GM10266 (cell line): Measurements from ENCODE around the gene CCDC9B.
A peak's percentile ranks its signal among the peaks of the same experiment; 100 is the strongest.

Source experiments
- DNase-seq: peaks from one replicate; pipeline ENCODE4 v3.0.0; 2012; ENCODE audit errors: extremely low spot score
- TF ChIP-seq, protein P1 (sequence below): IDR thresholded peaks from 2 replicates; pipeline ENCODE4 v1.5.1; 2012; ENCODE audit warnings: mild to moderate bottlenecking, low read depth; ENCODE audit not compliant: control insufficient read depth, insufficient read depth; ENCODE audit errors: missing control alignments

Gene CCDC9B

DNA sequence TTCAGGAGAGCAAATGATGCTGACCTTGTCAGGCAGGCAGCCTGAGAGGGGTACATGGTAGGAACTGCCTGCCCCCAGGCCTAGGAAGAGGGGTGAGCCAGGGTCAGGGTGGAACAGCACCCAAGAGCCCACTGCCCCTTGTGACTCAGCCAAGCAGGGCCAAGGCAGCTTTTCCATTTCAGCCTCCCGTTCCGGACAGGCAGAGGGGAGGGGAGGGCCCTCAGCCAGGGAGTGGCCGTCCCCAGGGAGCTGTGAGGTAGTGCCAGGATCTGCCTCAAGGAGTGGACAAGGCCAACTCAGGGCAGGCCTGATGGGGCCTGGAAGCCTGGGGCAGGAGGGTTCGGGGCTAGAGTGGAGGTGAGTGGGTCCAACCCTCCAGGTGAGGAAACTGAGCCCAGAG is 52.8 kb downstream of the CCDC9B start:
- DNase-seq = peak; percentile 26
- TF ChIP-seq, protein P1, sequence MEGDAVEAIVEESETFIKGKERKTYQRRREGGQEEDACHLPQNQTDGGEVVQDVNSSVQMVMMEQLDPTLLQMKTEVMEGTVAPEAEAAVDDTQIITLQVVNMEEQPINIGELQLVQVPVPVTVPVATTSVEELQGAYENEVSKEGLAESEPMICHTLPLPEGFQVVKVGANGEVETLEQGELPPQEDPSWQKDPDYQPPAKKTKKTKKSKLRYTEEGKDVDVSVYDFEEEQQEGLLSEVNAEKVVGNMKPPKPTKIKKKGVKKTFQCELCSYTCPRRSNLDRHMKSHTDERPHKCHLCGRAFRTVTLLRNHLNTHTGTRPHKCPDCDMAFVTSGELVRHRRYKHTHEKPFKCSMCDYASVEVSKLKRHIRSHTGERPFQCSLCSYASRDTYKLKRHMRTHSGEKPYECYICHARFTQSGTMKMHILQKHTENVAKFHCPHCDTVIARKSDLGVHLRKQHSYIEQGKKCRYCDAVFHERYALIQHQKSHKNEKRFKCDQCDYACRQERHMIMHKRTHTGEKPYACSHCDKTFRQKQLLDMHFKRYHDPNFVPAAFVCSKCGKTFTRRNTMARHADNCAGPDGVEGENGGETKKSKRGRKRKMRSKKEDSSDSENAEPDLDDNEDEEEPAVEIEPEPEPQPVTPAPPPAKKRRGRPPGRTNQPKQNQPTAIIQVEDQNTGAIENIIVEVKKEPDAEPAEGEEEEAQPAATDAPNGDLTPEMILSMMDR = no peak

DNA sequence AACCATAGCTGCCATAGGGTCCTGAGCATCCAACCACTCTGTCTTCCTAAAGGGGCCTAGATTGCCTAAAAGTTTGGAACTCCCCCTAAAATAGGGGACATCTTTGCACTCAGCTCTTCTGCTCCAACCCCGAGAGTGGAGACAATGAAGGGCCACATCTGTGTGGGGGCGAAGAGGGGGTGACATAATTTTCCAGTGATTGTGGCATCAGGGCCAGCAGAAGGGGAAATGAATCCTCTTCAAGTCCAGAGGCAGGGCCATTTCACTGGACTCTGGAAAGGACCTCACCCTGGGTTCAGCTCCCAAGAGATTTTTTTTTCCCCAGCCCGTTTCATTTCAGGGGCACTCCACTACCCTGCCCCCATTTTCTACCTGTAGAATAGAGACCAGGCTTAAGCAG is 53.2 kb downstream of the CCDC9B start:
- TF ChIP-seq, protein P1 = no peak
- no peak for DNase-seq

DNA sequence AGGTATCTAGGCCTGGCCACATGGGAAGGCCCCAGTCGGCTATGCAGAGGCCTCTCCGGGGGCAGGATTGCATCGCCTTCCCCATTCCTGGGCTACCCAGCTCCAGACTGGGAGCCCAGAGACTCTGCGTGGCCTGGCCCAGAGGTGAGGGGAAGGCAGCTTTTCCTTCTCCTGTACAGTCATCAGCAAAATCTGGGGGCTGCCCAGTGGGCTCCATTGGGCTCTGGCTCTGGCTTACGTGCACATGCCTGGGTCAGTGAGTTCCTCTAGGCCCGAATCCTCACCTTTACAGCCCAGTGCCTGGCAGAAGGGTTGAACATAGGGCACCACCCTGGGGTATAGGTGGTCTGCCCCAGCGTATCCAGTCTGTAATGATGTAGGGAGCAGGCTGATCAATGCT is 53.9 kb downstream of the CCDC9B start:
- TF ChIP-seq, protein P1 = no peak
- DNase-seq = no peak

DNA sequence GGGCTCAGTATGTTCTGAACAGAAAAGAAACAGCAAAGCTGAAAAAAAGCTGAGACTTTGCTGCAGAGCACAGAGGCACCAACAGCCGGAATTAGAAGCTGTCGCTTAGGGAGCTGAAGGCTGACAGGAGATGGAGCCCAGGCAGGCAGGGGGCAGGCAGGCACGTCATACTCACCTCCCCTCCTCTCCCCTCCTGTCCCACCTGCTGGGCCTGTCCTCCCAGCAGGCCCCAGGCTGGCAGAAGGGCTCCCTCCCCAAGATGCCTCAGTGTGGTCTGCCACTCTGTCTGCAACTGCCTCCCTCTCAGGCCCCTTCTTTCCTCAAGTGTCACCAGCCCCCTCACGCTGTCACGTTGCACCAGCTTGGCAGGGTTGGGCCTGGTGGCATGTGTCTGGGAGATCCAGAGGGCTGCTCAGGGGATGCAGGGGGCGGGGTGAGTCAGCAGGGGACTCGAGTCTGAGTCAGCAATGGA is 54.6 kb downstream of the CCDC9B start:
- TF ChIP-seq, protein P1 = no peak
- DNase-seq = no peak

GRCh38 chr15:40285554-40286011 is 55.2 kb downstream of the CCDC9B start:
- DNase-seq = no peak
- TF ChIP-seq, protein P1 = no peak

DNA sequence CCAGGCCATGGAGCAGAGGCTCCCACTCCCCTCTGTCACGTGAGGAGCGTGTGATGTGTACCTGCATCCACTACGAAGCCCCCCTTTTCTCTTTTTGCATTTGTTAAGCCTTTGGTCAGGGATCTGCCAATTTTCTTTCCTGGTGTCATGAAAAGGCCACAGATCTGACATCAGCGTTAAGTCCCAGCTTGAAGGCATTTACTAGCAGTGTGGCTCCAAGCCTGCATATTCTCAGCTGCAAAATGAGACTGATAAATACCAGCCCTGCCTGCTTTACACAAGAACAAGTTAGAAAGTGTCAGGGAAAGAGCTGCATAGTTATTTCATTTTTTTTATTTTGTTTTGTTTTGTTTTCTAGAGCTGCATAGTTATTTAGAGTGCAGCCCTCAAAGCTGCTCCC is 55.6 kb downstream of the CCDC9B start:
- no peak for DNase-seq

GRCh38 chr15:40283615-40284300 is 57.0 kb downstream of the CCDC9B start:
- TF ChIP-seq, protein P1 = no peak
- DNase-seq = no peak

More for the DNA sequence above, 55.6 kb downstream of the CCDC9B start:
- TF ChIP-seq, protein P1 = no peak
